HepG2 (cell line): Measurements from ENCODE around the gene SLC35A1.

Source experiments
- ARID2 ChIP-seq: sonication (generic); formaldehyde crosslinking; IDR thresholded peaks from 2 replicates; pipeline ENCODE4 v1.8.1; 2022; ENCODE audit warnings: mild to moderate bottlenecking, missing genetic modification reagents, borderline replicate concordance
- FLYWCH1 ChIP-seq: sonication (generic); formaldehyde crosslinking; IDR thresholded peaks from 2 replicates; pipeline ENCODE4 v1.8.1; 2023; ENCODE audit warnings: mild to moderate bottlenecking, missing genetic modification reagents
- KLF6 ChIP-seq: IDR thresholded peaks from 2 replicates; pipeline ENCODE4 v1.8.0; 2016; ENCODE audit warnings: missing biosample characterization, missing genetic modification reagents
- MTF2 ChIP-seq: sonication (generic); formaldehyde crosslinking; IDR thresholded peaks from 2 replicates; pipeline ENCODE4 v1.5.0; 2020; ENCODE audit warnings: missing genetic modification reagents, borderline replicate concordance
- POLR2A ChIP-seq, 2 experiments: IDR thresholded peaks; 2 replicates each; pipeline ENCODE4 v1.6.1; 2011; ENCODE audit warnings: low read depth in 2 of 2, low read length in 2 of 2, mild to moderate bottlenecking in 1 of 2, moderate library complexity in 1 of 2; ENCODE audit not compliant: insufficient read depth in 1 of 2
- SALL2 ChIP-seq: sonication (generic); formaldehyde crosslinking; IDR thresholded peaks from 2 replicates; pipeline ENCODE4 v1.8.1; 2023; ENCODE audit warnings: mild to moderate bottlenecking, missing genetic modification reagents, inconsistent platforms
- SMC3 ChIP-seq: IDR thresholded peaks from 2 replicates; pipeline ENCODE4 v1.6.1; 2011; ENCODE audit warnings: low read length, improper control_type of control experiment
- ZKSCAN1 ChIP-seq: fragments of 150-350 bp; IDR thresholded peaks from 2 replicates; pipeline ENCODE4 v1.6.1; 2014; ENCODE audit warnings: low read length
- ZNF296 ChIP-seq: sonication (generic); formaldehyde crosslinking; conservative IDR thresholded peaks from 2 replicates; pipeline ENCODE4 v1.5.0; 2020; ENCODE audit warnings: mild to moderate bottlenecking, missing genetic modification reagents
- ZNF839 ChIP-seq: sonication (generic); formaldehyde crosslinking; IDR thresholded peaks from 2 replicates; pipeline ENCODE4 v1.4.0; 2020; ENCODE audit warnings: missing genetic modification reagents, mild to moderate bottlenecking, borderline replicate concordance
- ZSCAN29 ChIP-seq: sonication (generic); formaldehyde crosslinking; conservative IDR thresholded peaks from 2 replicates; pipeline ENCODE4 v1.4.0; 2020; ENCODE audit warnings: mild to moderate bottlenecking, missing genetic modification reagents
- TF ChIP-seq, protein P1 (sequence below): sonication (generic); formaldehyde crosslinking; IDR thresholded peaks from 2 replicates; pipeline ENCODE4 v1.5.0; 2020; ENCODE audit warnings: mild to moderate bottlenecking, missing genetic modification reagents, moderate library complexity
- TF ChIP-seq, protein P2 (sequence below): sonication (generic); formaldehyde crosslinking; conservative IDR thresholded peaks from 2 replicates; pipeline ENCODE4 v1.4.0; 2020; ENCODE audit warnings: missing genetic modification reagents

DNA sequence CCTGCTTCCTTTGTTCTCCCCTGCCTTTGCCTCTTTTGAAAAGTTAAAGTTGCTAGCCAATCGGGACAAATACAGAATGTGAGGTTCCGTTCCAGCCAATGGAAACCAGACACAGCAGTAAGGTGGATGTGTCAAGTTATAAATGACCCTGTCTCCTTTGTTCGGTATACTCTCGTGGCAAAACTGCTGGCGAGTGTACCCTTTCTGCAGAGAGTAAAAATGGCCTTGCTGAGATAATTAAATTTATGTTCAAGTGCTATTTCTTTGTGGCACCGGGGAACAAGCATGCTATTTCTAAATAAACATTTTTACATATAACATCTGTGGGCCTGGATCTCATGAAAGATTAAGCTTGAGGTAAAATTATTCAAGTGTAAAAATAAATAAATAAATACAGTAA lies 66.8 kb downstream of the SLC35A1 start:
- TF ChIP-seq MTF2 (CRISPR knock-in tag), result no peak
- no peak for TF ChIP-seq ZSCAN29
- no peak for TF ChIP-seq ZKSCAN1
- no peak for TF ChIP-seq KLF6
- no peak for TF ChIP-seq ZNF296 (CRISPR knock-in tag)
- TF ChIP-seq, protein P1, sequence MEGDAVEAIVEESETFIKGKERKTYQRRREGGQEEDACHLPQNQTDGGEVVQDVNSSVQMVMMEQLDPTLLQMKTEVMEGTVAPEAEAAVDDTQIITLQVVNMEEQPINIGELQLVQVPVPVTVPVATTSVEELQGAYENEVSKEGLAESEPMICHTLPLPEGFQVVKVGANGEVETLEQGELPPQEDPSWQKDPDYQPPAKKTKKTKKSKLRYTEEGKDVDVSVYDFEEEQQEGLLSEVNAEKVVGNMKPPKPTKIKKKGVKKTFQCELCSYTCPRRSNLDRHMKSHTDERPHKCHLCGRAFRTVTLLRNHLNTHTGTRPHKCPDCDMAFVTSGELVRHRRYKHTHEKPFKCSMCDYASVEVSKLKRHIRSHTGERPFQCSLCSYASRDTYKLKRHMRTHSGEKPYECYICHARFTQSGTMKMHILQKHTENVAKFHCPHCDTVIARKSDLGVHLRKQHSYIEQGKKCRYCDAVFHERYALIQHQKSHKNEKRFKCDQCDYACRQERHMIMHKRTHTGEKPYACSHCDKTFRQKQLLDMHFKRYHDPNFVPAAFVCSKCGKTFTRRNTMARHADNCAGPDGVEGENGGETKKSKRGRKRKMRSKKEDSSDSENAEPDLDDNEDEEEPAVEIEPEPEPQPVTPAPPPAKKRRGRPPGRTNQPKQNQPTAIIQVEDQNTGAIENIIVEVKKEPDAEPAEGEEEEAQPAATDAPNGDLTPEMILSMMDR, result no peak
- no peak for TF ChIP-seq FLYWCH1 (CRISPR knock-in tag)
- TF ChIP-seq POLR2A (IDR thresholded peaks at IDR 0.05; ENCODE audit: insufficient read depth in 1 of 2, low read depth in 2 of 2, low read length in 2 of 2), result no peak
- no peak for TF ChIP-seq SMC3
- no peak for TF ChIP-seq ARID2 (CRISPR knock-in tag)
- TF ChIP-seq SALL2 (CRISPR knock-in tag), result no peak
- TF ChIP-seq ZNF839 (CRISPR knock-in tag), result no peak
- TF ChIP-seq, protein P2, sequence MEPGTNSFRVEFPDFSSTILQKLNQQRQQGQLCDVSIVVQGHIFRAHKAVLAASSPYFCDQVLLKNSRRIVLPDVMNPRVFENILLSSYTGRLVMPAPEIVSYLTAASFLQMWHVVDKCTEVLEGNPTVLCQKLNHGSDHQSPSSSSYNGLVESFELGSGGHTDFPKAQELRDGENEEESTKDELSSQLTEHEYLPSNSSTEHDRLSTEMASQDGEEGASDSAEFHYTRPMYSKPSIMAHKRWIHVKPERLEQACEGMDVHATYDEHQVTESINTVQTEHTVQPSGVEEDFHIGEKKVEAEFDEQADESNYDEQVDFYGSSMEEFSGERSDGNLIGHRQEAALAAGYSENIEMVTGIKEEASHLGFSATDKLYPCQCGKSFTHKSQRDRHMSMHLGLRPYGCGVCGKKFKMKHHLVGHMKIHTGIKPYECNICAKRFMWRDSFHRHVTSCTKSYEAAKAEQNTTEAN, result no peak
